ENCODE measurements around the gene FADS3.

FADS3 gene

GRCh38 chr11:61912991-61913698 lies 21.8 kb upstream of the FADS3 start:
- H3K27ac ChIP-seq (ENCODE audit: low read depth, low read length) = no peak overlapping the region
- no peaks in the 10 kb centered on the region for H3K27me3 ChIP-seq (ENCODE audit: insufficient read depth, low read length)
- H3K4me1 ChIP-seq (ENCODE audit: control insufficient read depth, insufficient read depth, low read length, unreplicated experiment) = no peaks in the 10 kb centered on the region
- H3K4me3 ChIP-seq (ENCODE audit: low read depth, low read length) = no peak overlapping the region
- H3K79me2 ChIP-seq (ENCODE audit: control insufficient read depth, insufficient read depth, low read length, unreplicated experiment) = no peaks in the 10 kb centered on the region
- no peaks in the 10 kb centered on the region for H3K36me3 ChIP-seq (ENCODE audit: insufficient read depth, low read length)
- H2AFZ ChIP-seq (ENCODE audit: low read length, unreplicated experiment) = no peak overlapping the region

- no peaks in the 10 kb centered on the region for H3K27me3 ChIP-seq (ENCODE audit: insufficient read depth, low read length)
- H3K27ac ChIP-seq (ENCODE audit: low read depth, low read length) = no peak overlapping the region
- H3K79me2 ChIP-seq (ENCODE audit: control insufficient read depth, insufficient read depth, low read length, unreplicated experiment) = no peaks in the 10 kb centered on the region
- no peaks in the 10 kb centered on the region for H3K36me3 ChIP-seq (ENCODE audit: insufficient read depth, low read length)
- no peaks in the 10 kb centered on the region for H3K4me1 ChIP-seq (ENCODE audit: control insufficient read depth, insufficient read depth, low read length, unreplicated experiment)
- H2AFZ ChIP-seq (ENCODE audit: low read length, unreplicated experiment) = no peak overlapping the region
- H3K4me3 ChIP-seq (ENCODE audit: low read depth, low read length) = no peak overlapping the region
Measured at GRCh38 chr11:61912530-61912898, 21.2 kb upstream of the FADS3 start.

DNA sequence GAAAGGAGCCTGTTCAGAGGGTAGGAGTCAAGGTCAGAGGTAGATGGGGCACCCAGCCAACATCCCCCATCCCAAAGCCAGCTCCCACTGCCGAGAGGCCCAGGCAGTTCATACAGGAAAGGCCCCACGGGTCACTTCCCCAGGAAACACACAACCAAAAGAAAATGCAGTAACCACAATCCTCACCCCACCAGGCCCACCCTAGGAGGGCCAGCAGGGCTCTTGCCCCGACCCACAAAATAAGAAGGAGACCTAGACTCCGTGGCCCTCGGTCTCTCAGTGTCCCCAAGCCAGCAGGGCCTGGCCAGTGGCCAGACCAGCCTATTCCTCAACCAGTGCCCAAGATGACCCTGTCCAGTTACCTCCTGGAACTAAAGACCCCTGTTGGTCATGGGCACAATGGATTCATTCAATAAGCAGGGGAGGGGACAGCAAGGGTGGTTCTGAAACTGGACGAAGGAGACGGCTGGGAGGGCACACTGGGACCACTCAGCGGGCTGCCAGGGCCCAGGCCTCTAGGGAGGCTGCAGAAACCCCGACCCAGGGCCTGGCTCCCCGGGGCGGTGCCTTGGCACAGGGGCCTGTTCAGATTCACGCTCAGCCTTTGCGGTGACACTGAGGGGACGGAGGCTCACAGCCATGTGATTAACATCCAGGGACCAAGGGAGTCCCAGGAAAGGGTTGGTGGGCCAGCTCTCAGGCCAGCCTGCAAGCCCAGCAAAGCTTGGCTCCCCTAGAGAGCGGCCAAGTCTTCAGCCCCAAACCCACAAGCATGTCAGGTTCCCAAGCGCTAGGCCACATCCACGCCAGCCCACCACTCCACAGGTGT lies 20.6 kb upstream of the FADS3 start:
- no peaks in the 10 kb centered on the region for H3K4me1 ChIP-seq (ENCODE audit: control insufficient read depth, insufficient read depth, low read length, unreplicated experiment)
- H3K27me3 ChIP-seq (ENCODE audit: insufficient read depth, low read length) = no peaks in the 10 kb centered on the region
- H3K79me2 ChIP-seq (ENCODE audit: control insufficient read depth, insufficient read depth, low read length, unreplicated experiment) = no peaks in the 10 kb centered on the region
- H3K36me3 ChIP-seq (ENCODE audit: insufficient read depth, low read length) = no peaks in the 10 kb centered on the region
- no peak overlapping the region for H2AFZ ChIP-seq (ENCODE audit: low read length, unreplicated experiment)
- no peak overlapping the region for H3K27ac ChIP-seq (ENCODE audit: low read depth, low read length)
- H3K4me3 ChIP-seq (ENCODE audit: low read depth, low read length) = no peak overlapping the region

DNA sequence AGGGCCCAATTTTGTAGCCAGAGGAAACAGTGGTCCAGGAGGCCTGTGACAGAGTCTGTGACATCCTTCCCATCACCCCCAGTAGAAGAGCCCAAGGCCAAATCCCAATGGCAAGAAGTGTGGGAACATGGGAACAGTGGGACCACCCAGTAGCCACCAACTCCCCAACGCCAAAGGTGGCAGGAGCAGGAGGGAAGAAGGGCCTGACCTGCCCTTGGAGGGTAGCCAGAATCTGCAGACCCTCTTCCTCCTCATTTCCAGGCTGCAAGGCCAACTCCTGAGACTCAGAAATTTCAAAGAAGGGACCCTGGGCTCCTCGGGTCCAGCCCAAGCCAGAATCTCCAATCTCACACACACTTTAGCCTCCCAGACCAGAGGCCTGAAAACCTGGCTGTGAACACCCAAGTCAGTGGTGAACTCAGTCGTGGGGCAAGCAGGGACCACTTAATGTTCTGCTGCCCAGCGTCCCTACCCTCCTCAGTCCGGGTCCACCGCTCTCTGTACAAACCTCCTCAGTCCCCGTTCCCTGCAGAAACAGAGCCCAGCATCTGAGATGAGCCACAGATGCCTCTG lies 19.9 kb upstream of the FADS3 start:
- Histone ChIP-seq H2AFZ (ENCODE audit: low read length, unreplicated experiment) (no peak overlapping the region), H3K27ac (ENCODE audit: low read depth, low read length) (no peak overlapping the region), H3K4me1 (ENCODE audit: control insufficient read depth, insufficient read depth, low read length, unreplicated experiment) (no peaks in the 10 kb centered on the region), H3K36me3 (ENCODE audit: insufficient read depth, low read length) (no peaks in the 10 kb centered on the region), H3K4me3 (ENCODE audit: low read depth, low read length) (no peak overlapping the region), H3K27me3 (ENCODE audit: insufficient read depth, low read length) (no peaks in the 10 kb centered on the region), H3K79me2 (ENCODE audit: control insufficient read depth, insufficient read depth, low read length, unreplicated experiment) (no peaks in the 10 kb centered on the region)

- Histone ChIP-seq H3K79me2 (ENCODE audit: control insufficient read depth, insufficient read depth, low read length, unreplicated experiment) (no peaks in the 10 kb centered on the region), H3K4me3 (ENCODE audit: low read depth, low read length) (no peak overlapping the region), H3K36me3 (ENCODE audit: insufficient read depth, low read length) (no peaks in the 10 kb centered on the region), H3K27ac (ENCODE audit: low read depth, low read length) (no peak overlapping the region), H2AFZ (ENCODE audit: low read length, unreplicated experiment) (no peak overlapping the region), H3K27me3 (ENCODE audit: insufficient read depth, low read length) (no peaks in the 10 kb centered on the region), H3K4me1 (ENCODE audit: control insufficient read depth, insufficient read depth, low read length, unreplicated experiment) (no peaks in the 10 kb centered on the region)
Measured at GRCh38 chr11:61910187-61911127, 19.1 kb upstream of the FADS3 start.

GRCh38 chr11:61908730-61909316 lies 17.5 kb upstream of the FADS3 start:
- Histone ChIP-seq H3K4me1 (ENCODE audit: control insufficient read depth, insufficient read depth, low read length, unreplicated experiment) (no peaks in the 10 kb centered on the region), H3K27me3 (ENCODE audit: insufficient read depth, low read length) (no peaks in the 10 kb centered on the region), H3K36me3 (ENCODE audit: insufficient read depth, low read length) (no peaks in the 10 kb centered on the region), H3K27ac (ENCODE audit: low read depth, low read length) (no peak overlapping the region), H2AFZ (ENCODE audit: low read length, unreplicated experiment) (no peak overlapping the region), H3K4me3 (ENCODE audit: low read depth, low read length) (no peak overlapping the region), H3K79me2 (ENCODE audit: control insufficient read depth, insufficient read depth, low read length, unreplicated experiment) (no peaks in the 10 kb centered on the region)

DNA sequence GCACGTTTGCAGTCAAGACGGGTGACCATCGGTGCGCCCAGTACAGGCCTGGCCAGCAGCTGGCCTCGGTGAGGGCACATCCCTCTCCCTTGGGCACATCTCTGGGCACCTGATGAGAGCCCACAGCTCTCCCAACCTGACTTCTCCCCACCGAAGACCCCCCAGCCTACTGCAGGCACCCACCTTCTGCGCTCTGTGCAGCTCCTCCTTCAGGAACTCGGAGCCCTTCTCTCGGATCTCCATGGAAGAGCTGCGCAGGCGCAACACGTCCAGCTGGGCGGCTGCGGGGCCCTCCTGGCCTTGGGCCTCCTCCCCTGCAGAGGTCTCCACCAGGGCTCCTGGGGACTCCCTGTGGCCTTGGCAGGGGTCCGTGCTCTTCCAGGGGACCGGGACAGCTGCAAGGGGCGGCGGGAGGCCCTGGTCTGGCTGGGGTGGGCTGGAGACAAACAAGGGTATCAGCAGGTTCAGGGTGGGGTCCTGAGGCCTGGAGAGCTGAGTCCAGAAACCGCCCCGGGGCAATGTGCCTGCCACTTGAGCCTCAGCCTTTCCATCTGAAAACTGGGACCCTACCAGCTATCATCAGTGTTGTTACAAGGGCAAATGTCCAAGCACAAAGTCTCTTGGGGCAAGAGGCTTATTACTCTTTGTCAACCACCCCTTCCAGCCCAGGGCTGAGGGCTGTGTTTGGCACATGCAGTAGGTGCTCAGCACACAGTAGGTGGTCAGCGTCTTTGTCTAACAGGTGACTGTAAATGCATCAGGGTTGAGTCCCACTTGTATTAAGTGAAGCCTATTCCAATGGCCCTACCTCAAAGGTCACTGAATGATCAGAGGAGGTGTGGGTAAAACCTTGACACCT lies 16.8 kb upstream of the FADS3 start:
- Histone ChIP-seq H3K4me3 (ENCODE audit: low read depth, low read length) (no peak overlapping the region), H3K27ac (ENCODE audit: low read depth, low read length) (no peak overlapping the region), H3K36me3 (ENCODE audit: insufficient read depth, low read length) (no peaks in the 10 kb centered on the region), H3K79me2 (ENCODE audit: control insufficient read depth, insufficient read depth, low read length, unreplicated experiment) (no peaks in the 10 kb centered on the region), H3K4me1 (ENCODE audit: control insufficient read depth, insufficient read depth, low read length, unreplicated experiment) (no peaks in the 10 kb centered on the region), H3K27me3 (ENCODE audit: insufficient read depth, low read length) (no peaks in the 10 kb centered on the region), H2AFZ (ENCODE audit: low read length, unreplicated experiment) (no peak overlapping the region)

DNA sequence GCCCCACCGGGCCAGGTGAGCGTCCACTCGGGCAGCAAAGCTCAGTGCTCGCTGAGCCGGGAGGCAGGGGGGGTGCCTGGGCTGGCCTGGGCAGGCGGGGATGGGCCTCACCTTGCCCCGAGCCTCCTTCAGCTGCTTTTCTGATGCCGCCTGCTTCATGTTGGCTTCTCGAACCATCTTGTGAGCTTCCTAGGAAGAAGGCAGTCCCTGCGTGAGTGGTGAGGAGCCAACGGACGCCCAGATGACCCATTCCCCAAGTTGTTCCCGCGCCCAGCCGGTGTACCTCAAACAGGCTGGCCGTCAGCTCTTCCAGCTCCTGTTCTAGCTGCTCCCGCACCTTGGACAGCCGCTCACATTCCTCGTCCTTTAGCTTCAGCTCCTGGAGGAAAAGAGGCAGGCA lies 15.9 kb upstream of the FADS3 start:
- Histone ChIP-seq H3K79me2 (ENCODE audit: control insufficient read depth, insufficient read depth, low read length, unreplicated experiment) (no peaks in the 10 kb centered on the region), H3K36me3 (ENCODE audit: insufficient read depth, low read length) (no peaks in the 10 kb centered on the region), H3K27me3 (ENCODE audit: insufficient read depth, low read length) (no peaks in the 10 kb centered on the region), H3K4me1 (ENCODE audit: control insufficient read depth, insufficient read depth, low read length, unreplicated experiment) (no peaks in the 10 kb centered on the region), H3K27ac (ENCODE audit: low read depth, low read length) (no peak overlapping the region), H2AFZ (ENCODE audit: low read length, unreplicated experiment) (no peak overlapping the region), H3K4me3 (ENCODE audit: low read depth, low read length) (no peak overlapping the region)

GRCh38 chr11:61906522-61906909 lies 15.2 kb upstream of the FADS3 start:
- no peak overlapping the region for H3K4me3 ChIP-seq (ENCODE audit: low read depth, low read length)
- H3K36me3 ChIP-seq (ENCODE audit: insufficient read depth, low read length) = no peaks in the 10 kb centered on the region
- H3K79me2 ChIP-seq (ENCODE audit: control insufficient read depth, insufficient read depth, low read length, unreplicated experiment) = no peaks in the 10 kb centered on the region
- H2AFZ ChIP-seq (ENCODE audit: low read length, unreplicated experiment) = no peak overlapping the region
- no peaks in the 10 kb centered on the region for H3K27me3 ChIP-seq (ENCODE audit: insufficient read depth, low read length)
- H3K27ac ChIP-seq (ENCODE audit: low read depth, low read length) = no peak overlapping the region
- H3K4me1 ChIP-seq (ENCODE audit: control insufficient read depth, insufficient read depth, low read length, unreplicated experiment) = no peaks in the 10 kb centered on the region

Measured in ACC112 (cell line).